Neuronal stem cell (in vitro differentiated cells): ENCODE results near the gene NPHS1.
A peak's percentile ranks its signal among the peaks of the same experiment; 100 is the strongest.

Experiments used
- DNase-seq: peaks from one replicate; pipeline ENCODE4 v3.0.0-alpha.2; 2013; ENCODE audit warnings: low spot score
- H2AFZ ChIP-seq: one replicate; pipeline ENCODE4 v1.6.1; 2013; ENCODE audit warnings: mild to moderate bottlenecking, low read length, inconsistent platforms
- H2AK5ac ChIP-seq: 2 replicates; pipeline ENCODE4 v1.6.1; 2013; ENCODE audit warnings: low read depth, mild to moderate bottlenecking, inconsistent platforms, low read length, moderate library complexity, mixed read lengths
- H2BK120ac ChIP-seq: 2 replicates; pipeline ENCODE4 v1.6.1; 2013; ENCODE audit warnings: low read depth, mild to moderate bottlenecking, inconsistent platforms, low read length, moderate library complexity, mixed read lengths
- H2BK12ac ChIP-seq: one replicate; pipeline ENCODE4 v1.6.1; 2013; ENCODE audit warnings: low read length, inconsistent platforms
- H2BK15ac ChIP-seq: 2 replicates; pipeline ENCODE4 v1.6.1; 2013; ENCODE audit warnings: mild to moderate bottlenecking, low read length, inconsistent platforms, mixed read lengths
- H2BK5ac ChIP-seq: one replicate; pipeline ENCODE4 v1.6.1; 2013; ENCODE audit warnings: inconsistent platforms, mild to moderate bottlenecking, low read length, moderate library complexity
- H3K14ac ChIP-seq: one replicate; pipeline ENCODE4 v1.6.1; 2013; ENCODE audit warnings: low read length, inconsistent platforms
- H3K18ac ChIP-seq: 2 replicates; pipeline ENCODE4 v1.6.1; 2013; ENCODE audit warnings: low read length, inconsistent platforms
- H3K23ac ChIP-seq: 2 replicates; pipeline ENCODE4 v1.6.1; 2013; ENCODE audit warnings: low read depth, mild to moderate bottlenecking, mixed read lengths, low read length, inconsistent platforms; ENCODE audit not compliant: poor library complexity
- H3K27ac ChIP-seq: replicated peaks from 3 replicates; pipeline ENCODE4 v1.5.1; 2013; ENCODE audit warnings: low read length, inconsistent platforms
- H3K27me3 ChIP-seq, 3 experiments: 2 replicates each; pipeline ENCODE4 v1.6.1; 2013; ENCODE audit warnings: low read length in 3 of 3, mild to moderate bottlenecking in 2 of 3, inconsistent platforms in 1 of 3, low read depth in 1 of 3, mixed read lengths in 1 of 3, moderate library complexity in 1 of 3; ENCODE audit not compliant: control insufficient read depth in 3 of 3, insufficient read depth in 3 of 3
- H3K36me3 ChIP-seq, 2 donors: replicated peaks in 1 of 2; 2 replicates each; pipeline ENCODE4 v1.6.1; 2013; ENCODE audit warnings: low read length in 2 of 2; ENCODE audit not compliant: control insufficient read depth in 2 of 2, insufficient read depth in 2 of 2
- H3K4ac ChIP-seq: 2 replicates; pipeline ENCODE4 v1.6.1; 2013; ENCODE audit warnings: inconsistent platforms, mild to moderate bottlenecking, low read length, moderate library complexity
- H3K4me1 ChIP-seq, 2 donors: 1 replicate in 1 of 2; 2 replicates in 1 of 2; pipeline ENCODE4 v1.6.1; 2013; ENCODE audit warnings: low read length in 2 of 2, low read depth in 1 of 2; ENCODE audit not compliant: control insufficient read depth in 2 of 2, insufficient read depth in 1 of 2
- H3K4me2 ChIP-seq: one replicate; pipeline ENCODE4 v1.6.1; 2013; ENCODE audit warnings: mild to moderate bottlenecking, low read length, inconsistent platforms; ENCODE audit not compliant: insufficient read depth, poor library complexity, severe bottlenecking
- H3K4me3 ChIP-seq, 2 donors: 2 replicates each; pipeline ENCODE4 v1.5.1; 2013; ENCODE audit warnings: low read length in 2 of 2, mild to moderate bottlenecking in 2 of 2, inconsistent platforms in 1 of 2, moderate library complexity in 1 of 2
- H3K79me1 ChIP-seq: one replicate; pipeline ENCODE4 v1.6.1; 2013; ENCODE audit warnings: low read depth, mild to moderate bottlenecking, inconsistent platforms, low read length, moderate library complexity
- H3K9ac ChIP-seq: one replicate; pipeline ENCODE4 v1.6.1; 2013; ENCODE audit warnings: mild to moderate bottlenecking, low read depth, low read length, inconsistent platforms; ENCODE audit not compliant: poor library complexity
- H3K9me3 ChIP-seq, 2 donors: replicated peaks in 1 of 2; 2 replicates each; pipeline versions ENCODE3 to v1.6.1; 2013; ENCODE audit warnings: low read length in 2 of 2, mild to moderate bottlenecking in 2 of 2, inconsistent platforms in 1 of 2, low read depth in 1 of 2, mixed read lengths in 1 of 2, moderate library complexity in 1 of 2; ENCODE audit not compliant: control insufficient read depth in 2 of 2, insufficient read depth in 1 of 2
- H4K8ac ChIP-seq: one replicate; pipeline ENCODE4 v1.6.1; 2013; ENCODE audit warnings: low read depth, mild to moderate bottlenecking, inconsistent platforms, low read length, moderate library complexity
- H4K91ac ChIP-seq: one replicate; pipeline ENCODE4 v1.6.1; 2013; ENCODE audit warnings: low read length, low read depth, mild to moderate bottlenecking, inconsistent platforms; ENCODE audit not compliant: poor library complexity
- WGBS, 2 donors: extraction: QIAGEN DNeasy Blood & Tissue Kit; methylation state at CpG; one replicate each; pipeline ENCODE4 v1.1.7; 2013; ENCODE audit warnings: missing lambda C conversion rate in 2 of 2, mixed read lengths in 1 of 2; ENCODE audit not compliant: insufficient read length in 2 of 2, insufficient replicate concordance in 1 of 2; ENCODE audit errors: extremely low coverage in 2 of 2; 5-methylcytosine and 5-hydroxymethylcytosine counted together

The NPHS1 gene

GRCh38 chr19:35856546-35857149, 4.3 kb upstream of the NPHS1 start, which contains the start of gene KIRREL2:
Gene KIRREL2, plus strand, starts transcription at chr19:35856911. Its CDS starts 209 bp downstream, at chr19:35857120.
- Histone ChIP-seq H2BK15ac (peak within 1 kb of the TSS; percentile 17), H3K4me1 (peaks cover 28 to 36% of the 10 kb centered on the region in 2 donors), H2AK5ac (peak within 1 kb of the TSS; percentile 11), H3K27me3 (peaks cover 0 to 34% (median 7%) of the 10 kb centered on the region in 3 experiments), H3K4me3 (peak within 1 kb of the TSS; percentile 57 to 86), H3K18ac (peak within 1 kb of the TSS; percentile 97), H2BK120ac (peak within 1 kb of the TSS; percentile 13), H3K79me1 (no peaks in the 10 kb centered on the region), H4K8ac (no peak within 1 kb of the TSS), H2AFZ (peak within 1 kb of the TSS; percentile 99), H3K4me2 (peak within 1 kb of the TSS; percentile 64), H3K27ac (peak within 1 kb of the TSS; percentile 73), H3K14ac (peak within 1 kb of the TSS; percentile 78), H3K23ac (no peak within 1 kb of the TSS), H3K36me3 (no peaks in the 10 kb centered on the region), H2BK5ac (peak within 1 kb of the TSS; percentile 2), H3K9me3 (no peaks in the 10 kb centered on the region), H3K9ac (peak within 1 kb of the TSS; percentile 86), H2BK12ac (no peak within 1 kb of the TSS), H4K91ac (no peak within 1 kb of the TSS), H3K4ac (peak within 1 kb of the TSS; percentile 17)
- DNase-seq: peak; percentile 63
- no CpG with 5 or more reads among the region's 42 CpGs for WGBS, 2 donors

GRCh38 chr19:35853038-35853756, 893 bp upstream of the NPHS1 start:
- H3K9ac ChIP-seq: no peak overlapping the region
- no peak overlapping the region for H2AK5ac ChIP-seq
- no peak overlapping the region for H2AFZ ChIP-seq
- no peak overlapping the region for H3K4me3 ChIP-seq
- no peak overlapping the region for H2BK5ac ChIP-seq
- H3K23ac ChIP-seq: no peak overlapping the region
- H3K14ac ChIP-seq: no peak overlapping the region
- H3K9me3 ChIP-seq: no peaks in the 10 kb centered on the region
- no peak overlapping the region for H3K4me2 ChIP-seq
- no peak overlapping the region for H3K4ac ChIP-seq
- H4K91ac ChIP-seq: no peak overlapping the region
- peaks cover 19 to 24% of the 10 kb centered on the region in 2 donors for H3K4me1 ChIP-seq
- H3K79me1 ChIP-seq: peaks cover 2% of the 10 kb centered on the region
- H3K27me3 ChIP-seq: peaks cover 0 to 34% (median 11%) of the 10 kb centered on the region in 3 experiments
- H4K8ac ChIP-seq: no peak overlapping the region
- no peaks in the 10 kb centered on the region for H3K36me3 ChIP-seq
- no peak overlapping the region for H2BK120ac ChIP-seq
- 100% methylated on average over 2 of the region's 8 CpGs; no CpG with 5 or more reads in 1 of the 2 donors for WGBS, 2 donors
- no peak overlapping the region for H2BK12ac ChIP-seq
- no peak overlapping the region for H3K18ac ChIP-seq
- H2BK15ac ChIP-seq: no peak overlapping the region
- H3K27ac ChIP-seq: no peak overlapping the region
- no peak for DNase-seq

- Histone ChIP-seq H3K4me1 (peaks cover 19% of the 10 kb centered on the region in 2 donors), H4K8ac (peak overlapping the region; percentile 7), H3K4me3 (no peak overlapping the region), H2AFZ (peak overlapping the region; percentile 64), H3K36me3 (no peaks in the 10 kb centered on the region), H2BK120ac (no peak overlapping the region), H2BK15ac (peak overlapping the region; percentile 97), H3K4me2 (no peak overlapping the region), H2BK5ac (peak overlapping the region; percentile 10), H3K18ac (peak overlapping the region; percentile 92), H3K79me1 (peaks cover 2% of the 10 kb centered on the region), H3K27ac (no peak overlapping the region), H3K27me3 (peaks cover 0 to 49% (median 5%) of the 10 kb centered on the region in 3 experiments), H3K9ac (no peak overlapping the region), H3K14ac (no peak overlapping the region), H2BK12ac (peak overlapping the region; percentile 54), H3K4ac (no peak overlapping the region), H2AK5ac (peak overlapping the region; percentile 68), H4K91ac (no peak overlapping the region), H3K9me3 (no peaks in the 10 kb centered on the region), H3K23ac (peak overlapping the region; percentile 96)
- DNase-seq: no peak
- WGBS, 2 donors: no CpG with 5 or more reads among the region's 32 CpGs
Measured at GRCh38 chr19:35851213-35852028, 883 bp downstream of the NPHS1 start.
